GM18867 (cell line): ENCODE results near the gene ZNF771.
"Not testable (repeated sequence)": the region's sequence is repeated elsewhere in the genome, so short reads cannot be mapped to it uniquely, and the experiment has no call there.

Experiments
- ATAC-seq: cut with Tn5 transposase; IDR thresholded peaks from one replicate; pipeline ENCODE4 v1.9.1; 2021; ENCODE audit warnings: mild to moderate bottlenecking, moderate library complexity; ENCODE audit not compliant: unreplicated experiment

Gene ZNF771

DNA sequence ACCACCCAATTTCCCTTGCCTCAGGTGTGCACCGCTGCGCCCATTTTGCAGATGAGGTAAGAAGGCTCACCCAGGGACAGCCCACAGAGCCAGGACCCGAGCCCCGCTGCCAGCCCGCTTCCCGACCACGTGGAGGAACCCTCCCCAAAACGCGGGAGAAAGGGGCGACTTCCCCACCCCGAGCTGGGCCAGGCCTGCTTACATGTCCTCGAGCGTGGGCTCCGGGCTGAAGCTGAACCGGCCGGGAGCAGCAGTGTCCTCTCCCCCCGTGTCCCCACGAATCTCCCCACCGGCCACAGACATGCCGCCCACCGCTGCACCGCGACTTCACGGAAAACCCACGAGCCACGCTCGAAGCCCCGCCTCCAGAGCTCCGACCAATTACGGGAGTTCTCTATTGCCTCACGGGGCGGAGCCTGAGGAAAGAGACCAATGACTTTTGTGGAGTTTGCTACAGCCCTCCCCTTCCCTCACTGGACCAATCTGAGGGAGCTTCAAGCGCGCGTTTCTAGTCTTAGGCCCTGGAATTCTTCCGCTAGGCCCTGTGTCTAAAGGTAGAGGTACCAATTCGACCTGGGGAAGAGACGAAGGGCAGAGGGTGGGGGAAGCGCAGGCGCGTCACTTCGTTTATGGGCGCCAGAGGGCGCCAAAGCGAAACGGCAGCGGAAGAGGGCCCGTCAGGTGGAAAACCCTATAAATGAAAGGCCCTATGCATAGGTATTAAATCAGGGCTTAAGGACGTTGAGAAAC lies 22.4 kb downstream of the ZNF771 start, which contains the start of gene DCTPP1:
Gene DCTPP1, minus strand, starts transcription at position 353 of the 750 bp plus-strand sequence. Its CDS starts 50 bp downstream, at position 303.
- peak; percentile 93 for ATAC-seq

DNA sequence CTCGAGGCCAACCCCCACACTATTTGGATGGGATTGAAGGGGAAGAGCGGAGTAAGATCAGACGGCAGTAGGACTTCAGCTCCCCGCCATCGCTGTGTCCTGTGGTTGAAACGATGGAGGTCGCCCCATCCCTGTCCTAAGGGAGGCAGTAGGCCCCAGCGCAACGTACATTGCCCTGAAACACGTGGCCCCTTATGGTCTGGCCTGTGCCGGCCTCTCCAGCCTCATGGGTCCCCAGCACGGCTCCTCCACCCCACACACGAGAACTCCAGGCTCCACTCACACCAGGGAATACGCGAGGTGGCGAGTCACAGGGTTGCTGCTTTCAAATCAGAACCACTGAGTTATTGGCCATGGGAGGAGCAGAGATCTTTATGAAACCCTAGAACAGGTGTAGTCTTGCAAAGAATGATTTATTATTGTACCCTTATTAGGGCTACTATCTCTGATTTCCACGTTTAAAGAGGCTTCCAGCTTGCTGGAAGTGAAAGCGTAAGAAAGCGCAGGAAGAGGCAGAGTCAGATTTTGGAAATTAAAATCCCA lies 23.1 kb downstream of the ZNF771 start:
- ATAC-seq: no peak

DNA sequence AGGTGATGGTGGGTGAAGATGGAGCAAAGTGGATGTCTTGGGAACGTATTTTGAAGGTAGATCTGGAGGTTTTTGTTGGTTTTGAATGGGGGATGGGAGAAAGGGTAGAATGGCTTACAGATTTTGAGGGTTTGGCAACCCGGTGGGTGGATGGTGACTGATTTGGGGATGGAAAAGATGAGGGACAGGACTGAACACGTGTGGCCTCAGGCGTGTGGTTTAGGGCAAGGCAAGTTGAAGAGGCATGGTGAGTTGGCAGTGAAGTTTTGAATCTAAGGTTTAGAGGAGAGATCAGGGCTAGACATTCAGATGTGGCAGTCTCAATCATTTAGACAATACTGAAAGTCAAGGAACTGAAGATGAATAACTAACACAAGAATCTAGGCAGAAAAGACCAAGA lies 27.4 kb downstream of the ZNF771 start:
- ATAC-seq: no peak

DNA sequence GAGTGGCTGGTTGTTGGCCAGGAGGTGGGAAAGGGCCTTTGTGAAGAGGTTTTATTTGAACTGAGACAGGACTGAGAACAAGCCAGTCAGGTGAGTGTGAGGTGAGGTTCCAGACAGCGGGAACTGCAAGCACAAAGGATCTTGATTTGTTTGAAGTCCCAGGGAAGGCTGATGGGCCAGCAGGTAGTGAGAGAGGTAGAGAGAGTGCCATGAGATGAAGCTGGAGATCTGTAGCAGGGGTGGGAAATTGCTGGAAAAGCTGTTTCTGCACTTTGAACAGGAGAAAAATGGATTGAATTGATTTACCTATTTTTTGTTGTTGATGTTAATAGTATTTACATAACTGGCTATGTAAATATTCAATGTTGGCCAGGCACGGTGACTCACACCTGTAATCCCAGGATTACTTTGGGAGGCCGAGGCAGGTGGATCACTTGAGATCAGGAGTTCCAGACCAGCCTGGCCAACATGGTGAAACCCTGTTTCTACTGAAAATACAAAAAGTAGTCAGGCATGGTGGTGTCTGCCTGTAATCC lies 30.2 kb downstream of the ZNF771 start:
- ATAC-seq: no peak

DNA sequence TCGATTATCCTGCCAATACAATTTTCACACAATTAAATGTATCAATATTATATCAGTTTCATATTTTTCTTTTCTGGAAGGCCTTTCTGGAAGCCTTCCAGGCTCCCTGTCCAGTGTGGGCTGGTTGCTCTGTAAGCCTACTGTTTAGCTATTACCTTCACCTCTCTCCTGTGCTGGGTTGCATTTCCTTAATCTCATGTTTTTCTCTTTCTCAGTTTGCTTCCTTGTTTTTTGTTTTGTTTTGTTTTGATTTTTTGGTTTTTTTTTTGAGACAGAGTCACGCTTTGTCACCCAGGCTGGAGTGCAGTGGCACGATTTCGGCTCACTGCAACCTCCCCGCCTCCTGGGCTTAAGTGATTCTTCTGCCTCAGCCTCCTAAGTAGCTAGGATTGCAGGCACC lies 31.4 kb downstream of the ZNF771 start:
- no peak for ATAC-seq

DNA sequence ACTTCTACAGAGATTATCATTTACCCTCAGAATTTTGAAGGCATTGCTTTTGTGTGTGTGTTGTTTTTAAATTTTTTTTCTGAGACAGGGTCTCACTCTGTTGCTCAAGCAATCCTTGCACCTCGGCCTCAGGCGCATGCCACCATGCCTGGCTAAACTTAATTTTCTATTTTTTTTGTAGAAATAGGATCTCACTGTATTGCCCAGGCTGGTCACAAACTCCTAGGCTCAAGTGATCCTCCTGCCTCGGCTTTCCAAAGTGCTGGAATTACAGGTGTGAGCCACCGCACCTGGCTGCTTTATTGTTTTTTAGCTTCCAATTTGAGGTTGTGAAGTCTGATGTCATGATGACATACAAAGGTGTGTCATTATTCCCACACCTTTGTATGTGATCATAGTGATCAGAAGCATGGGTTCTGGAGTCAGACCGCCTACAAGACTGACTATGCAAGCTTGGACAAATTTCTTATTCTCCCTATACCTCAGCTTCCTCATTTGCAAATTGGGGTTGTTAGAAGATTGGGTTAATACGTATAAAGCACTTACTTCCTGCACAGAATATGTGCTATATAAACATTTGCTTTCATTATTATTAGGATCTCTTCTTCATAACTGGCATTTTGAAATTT lies 32.4 kb downstream of the ZNF771 start:
- no peak for ATAC-seq

DNA sequence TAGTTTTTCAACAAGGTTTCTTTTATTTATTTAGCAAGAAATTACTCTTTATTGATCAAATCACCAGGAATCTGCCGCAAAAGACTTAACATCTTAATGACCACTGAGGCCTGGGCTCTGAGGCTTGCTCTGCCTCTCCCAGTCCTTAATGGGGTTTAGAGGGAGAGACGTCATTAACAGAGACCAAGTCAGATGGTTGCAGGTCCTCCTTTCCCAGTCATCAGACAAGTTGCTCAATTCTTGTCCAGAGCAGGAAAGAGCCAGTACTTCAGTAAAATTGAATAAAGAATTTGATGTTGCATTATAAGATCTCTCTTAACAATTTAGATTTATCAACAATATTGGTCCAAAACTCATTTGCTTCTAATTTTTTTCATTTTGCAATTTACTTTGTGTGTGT lies 36.2 kb downstream of the ZNF771 start:
- no peak for ATAC-seq

DNA sequence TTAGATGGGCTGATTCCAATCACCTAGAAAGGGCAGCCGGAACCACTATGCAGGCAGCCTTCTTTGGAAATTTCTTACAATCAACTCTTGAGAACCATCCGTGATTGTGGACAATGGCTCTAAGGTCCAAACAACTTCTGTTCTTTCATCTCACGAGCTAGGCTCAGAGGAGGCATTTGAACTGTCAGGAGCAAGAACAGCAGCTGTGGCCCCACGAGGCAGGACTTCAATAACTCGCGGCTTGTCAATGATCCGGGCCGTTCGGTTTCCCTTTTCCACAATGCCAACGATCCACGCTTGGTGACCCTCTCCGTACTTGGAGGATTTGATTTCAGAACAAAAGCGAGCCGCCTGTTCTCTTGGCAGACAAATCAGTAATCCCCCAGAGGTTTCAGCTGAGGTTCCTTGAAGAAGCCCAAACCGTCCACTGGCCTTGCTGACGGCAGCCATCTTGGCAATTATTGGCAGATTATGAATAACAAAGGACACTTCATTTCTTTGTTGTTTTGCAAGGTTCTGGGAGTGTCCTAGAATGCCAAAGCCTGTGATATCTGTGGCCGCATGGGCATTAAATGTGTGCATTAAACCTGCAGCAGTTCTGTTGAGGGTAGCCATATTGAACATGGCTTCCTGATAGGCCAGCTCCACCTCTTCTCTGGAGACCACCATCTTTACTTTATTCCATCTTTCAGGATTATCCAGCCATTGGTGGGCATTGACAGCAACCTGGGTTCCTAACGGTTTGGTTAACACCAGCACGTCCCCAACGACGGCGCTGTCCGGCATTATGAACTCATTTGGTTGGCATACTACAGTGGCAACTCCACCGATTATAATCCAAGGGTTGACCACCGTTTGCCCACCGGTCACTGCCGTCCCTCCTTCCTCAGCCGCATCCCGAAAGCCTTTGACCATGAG lies 37.1 kb downstream of the ZNF771 start:
- no peak for ATAC-seq

DNA sequence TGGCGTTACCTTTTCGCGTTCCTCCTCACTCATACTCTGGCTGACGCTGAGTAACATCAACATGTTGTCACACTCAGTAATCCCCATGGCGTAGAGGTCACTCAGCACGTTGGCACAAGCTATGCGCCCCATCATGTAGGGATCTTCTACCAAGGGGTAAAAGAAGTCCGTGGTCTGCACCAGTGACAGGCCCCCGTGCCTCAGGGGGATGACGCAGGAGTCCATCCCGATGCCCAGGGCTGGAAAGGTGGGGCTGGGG lies 37.7 kb downstream of the ZNF771 start:
- ATAC-seq: no peak

DNA sequence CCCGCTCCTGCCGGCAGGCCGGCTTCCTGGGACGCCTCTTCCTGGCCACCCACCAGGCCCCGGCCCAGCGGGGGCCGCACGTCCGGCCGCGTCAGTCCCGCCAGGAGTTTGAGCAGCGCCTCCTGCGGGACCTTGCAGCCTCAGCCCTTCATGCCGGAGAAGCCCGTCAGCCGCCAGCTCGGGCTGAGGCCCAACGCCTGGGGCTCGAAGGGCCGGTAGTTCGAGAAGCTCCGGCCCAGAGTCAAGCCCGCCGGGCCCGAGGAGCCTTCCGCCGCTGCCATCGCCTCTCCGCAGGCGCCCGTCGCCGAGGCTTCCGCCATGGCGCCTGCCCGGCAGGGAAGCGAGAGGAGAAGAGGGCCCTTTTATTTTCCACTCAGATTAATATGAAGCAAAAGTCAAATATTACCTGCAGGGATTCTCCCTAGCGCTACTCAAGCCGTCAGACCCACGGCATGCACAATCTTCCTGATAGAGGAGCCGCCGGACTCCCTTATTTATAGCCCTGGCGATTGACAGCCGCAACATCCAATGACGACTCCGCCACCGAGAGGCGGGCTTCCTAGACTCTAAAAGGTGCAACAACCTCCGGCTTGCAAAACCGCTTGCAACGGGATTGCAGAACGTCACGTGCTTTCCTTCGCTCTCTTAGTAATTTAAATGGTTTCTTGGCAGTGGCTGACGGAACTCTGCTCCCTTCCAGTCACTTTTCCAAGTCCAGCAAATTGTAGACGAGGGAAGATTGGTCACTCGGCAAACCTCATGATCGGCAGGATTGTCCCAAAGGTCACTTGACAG lies 38.2 kb downstream of the ZNF771 start, which contains the start of gene SEPHS2:
Gene SEPHS2, minus strand, starts transcription at position 467 of the 795 bp plus-strand sequence. Its CDS starts 147 bp downstream, at position 320.
- peak; percentile 82 for ATAC-seq

DNA sequence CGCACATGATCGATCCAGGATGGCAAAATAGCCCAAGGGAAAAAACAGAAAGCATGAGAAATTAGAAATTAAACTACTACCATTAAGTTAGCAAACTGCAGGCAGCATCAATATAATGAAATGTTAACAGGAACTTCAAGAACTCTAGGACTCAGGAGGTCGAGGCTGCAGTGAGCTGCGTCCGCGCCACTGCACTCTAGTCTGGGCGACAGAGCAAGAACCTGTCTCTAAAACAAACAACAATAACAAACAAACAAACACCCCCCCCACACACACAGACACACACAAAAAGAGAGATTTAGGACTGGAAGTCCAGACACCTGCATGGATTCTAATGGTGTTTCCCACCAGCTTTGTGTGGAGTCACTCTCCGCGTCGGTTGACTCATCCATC lies 38.8 kb downstream of the ZNF771 start:
- ATAC-seq: no peak

DNA sequence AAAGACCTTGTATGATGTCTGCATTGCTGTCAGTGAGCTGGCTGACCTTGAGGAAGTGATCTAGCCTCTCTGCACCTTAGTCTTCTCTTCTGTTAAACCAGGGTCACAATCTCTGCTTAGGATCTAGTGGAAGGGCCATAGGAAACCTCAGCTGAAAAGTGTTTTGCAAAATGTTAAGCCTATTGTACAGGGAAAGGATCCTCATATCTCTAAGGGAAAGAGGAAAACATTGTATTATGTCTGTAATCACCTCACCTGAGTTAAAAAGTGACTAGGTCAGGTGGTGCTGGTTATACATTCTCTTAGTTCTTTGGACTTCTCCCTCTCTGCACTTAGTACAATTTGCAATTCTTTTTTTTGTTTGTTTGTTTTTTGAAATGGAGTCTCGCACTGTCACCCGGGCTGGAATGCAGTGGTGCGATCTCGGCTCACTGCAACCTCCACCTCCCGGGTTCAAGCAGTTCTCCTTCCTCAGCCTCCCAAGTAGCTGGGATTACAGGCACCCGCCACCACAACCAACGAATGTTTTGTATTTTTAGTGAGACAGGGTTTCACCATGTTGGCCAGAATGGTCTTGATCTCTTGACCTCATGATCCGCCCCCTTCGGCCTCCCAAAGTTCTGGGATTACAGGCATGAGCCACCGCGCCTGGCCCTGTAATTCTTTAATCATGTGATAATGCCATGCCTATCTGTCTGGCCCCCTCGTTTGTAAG lies 40.3 kb downstream of the ZNF771 start:
- no peak for ATAC-seq

DNA sequence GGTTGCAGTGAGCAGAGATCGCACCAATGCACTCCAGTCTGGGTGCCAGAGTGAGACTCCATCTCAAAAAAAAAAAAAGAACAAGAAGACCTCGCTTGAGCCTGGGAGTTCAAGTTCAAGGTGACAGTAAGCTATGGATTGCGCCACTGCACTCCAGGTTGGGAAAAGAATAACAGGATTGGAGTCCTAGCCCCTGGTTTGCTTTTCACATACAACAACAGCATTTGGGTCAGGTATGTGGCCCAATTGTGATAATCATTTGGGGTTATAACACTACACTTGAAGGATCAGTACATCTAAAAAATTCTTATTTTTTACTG lies 41.7 kb downstream of the ZNF771 start:
- ATAC-seq: no peak

DNA sequence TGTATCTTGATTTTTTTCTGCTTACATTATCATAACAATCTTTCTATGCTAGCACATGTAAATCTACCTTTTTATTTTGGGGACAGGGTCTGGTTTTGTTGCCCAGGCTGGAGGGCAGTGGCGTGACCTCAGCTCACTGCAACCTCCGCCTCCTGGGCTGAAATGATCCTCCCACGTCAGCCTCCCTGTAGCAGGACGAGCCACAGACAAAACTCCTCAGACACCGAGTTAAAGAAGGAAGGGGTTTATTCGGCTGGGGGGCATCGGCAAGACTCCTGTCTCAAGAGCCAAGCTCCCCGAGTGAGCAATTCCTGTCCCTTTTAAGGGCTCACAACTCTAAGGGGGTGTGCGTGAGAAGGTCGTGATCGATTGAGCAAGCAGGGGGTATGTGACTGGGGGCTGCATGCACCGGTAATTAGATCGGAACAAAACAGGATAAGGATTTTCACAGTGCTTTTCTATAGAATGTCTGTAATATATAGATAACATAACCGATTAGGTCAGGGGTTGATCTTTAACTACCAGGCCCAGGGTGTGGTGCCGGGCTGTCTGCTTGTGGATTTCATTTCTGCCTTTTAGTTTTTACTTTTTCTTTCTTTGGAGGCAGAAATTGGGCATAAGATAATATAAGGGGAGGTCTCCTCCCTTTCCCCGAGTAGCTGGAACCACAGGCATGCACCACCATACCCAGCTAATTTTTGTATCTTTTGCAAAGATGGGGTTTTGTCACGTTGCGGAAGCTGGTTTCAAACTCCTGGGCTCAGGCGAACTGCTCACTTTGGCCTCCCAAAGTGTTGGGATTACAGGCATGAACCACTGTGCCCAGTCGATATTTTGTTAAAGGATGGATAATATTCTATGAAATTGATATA lies 45.5 kb downstream of the ZNF771 start:
- ATAC-seq: not testable (repeated sequence)

DNA sequence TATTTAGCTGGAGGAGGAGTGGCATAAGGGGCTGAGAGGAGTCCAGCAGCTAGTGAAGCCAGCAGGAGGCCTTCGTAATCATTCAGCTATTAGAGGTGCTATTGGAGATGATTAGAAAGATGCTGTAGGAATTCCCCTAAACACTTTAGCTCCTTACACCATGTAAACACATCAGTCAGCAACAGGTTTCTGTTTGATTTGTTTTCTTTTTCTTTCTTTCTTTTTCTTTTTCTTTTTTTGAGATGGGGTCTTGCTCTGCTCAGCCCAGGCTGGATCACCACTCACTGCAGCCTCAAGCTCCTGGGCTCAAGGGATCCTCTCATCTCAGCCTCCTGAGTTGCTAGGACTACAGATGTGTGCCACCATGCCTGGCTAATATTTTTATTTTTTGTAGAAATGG lies 48.9 kb downstream of the ZNF771 start:
- no peak for ATAC-seq

DNA sequence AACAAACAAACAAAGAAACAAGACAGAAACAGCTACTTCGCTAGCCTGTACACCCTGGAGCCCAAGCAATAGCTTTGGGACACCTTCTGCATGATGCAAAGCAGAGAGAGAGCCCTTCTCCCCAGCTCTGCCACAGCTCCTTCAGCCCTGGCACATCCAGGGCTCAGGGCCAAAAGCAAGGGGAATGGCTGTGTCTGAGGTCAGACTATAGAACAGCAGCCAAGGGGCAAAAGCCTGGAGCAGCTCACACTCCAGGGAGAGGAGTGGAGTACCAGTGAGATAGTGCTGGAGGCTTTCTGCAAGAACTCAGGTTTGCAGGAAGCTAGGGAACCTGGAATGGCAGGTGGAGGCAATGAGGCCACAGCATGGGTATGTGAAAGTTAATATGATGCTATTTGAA lies 49.9 kb downstream of the ZNF771 start:
- ATAC-seq: no peak

DNA sequence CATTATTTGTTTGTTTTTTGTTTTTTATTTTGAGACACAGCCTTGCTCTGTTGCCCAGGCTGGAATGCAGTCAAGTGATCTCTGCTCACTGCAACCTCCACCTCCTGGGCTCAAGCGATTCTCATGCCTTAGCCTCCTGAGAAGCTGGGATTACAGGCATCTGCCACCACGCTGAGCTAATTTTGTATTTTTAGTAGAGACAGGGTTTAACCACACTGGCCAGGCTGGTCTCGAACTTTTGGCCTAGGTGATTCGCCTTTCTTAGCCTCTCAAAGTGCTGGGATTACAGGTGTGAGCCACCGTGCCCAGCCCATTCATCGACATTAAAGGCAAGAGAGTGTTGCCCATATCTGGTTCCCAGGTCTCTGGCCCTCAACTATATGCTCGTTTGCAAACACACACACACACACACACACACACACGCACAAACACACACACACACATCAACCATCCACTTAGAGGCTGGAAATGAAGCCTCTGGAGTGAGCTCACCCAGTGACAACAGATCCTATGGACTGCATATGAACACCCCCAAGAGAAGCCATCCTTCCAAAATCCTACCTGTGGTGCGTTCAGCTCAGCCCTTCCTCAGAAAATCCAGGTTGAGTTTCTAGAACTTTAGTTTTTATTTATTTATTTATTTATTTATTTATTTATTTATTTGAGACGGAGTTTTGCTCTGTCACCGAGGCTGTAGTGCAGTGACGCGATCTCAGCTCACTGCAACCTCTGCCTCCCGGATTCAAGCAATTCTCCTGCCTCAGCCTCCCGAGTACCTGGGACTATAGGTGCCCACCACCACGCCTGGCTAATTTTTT lies 50.5 kb downstream of the ZNF771 start:
- ATAC-seq: no peak
